Measurements from ENCODE around the gene CEP112. TPM values are rescaled to one million over a fixed set of nuclear protein-coding genes. Genes with fewer than 3 reads are reported as not detected.

Gene CEP112
- total and polyA plus RNA-seq, 2 experiments from 2014 or later: 4.0 to 4.3 TPM

DNA sequence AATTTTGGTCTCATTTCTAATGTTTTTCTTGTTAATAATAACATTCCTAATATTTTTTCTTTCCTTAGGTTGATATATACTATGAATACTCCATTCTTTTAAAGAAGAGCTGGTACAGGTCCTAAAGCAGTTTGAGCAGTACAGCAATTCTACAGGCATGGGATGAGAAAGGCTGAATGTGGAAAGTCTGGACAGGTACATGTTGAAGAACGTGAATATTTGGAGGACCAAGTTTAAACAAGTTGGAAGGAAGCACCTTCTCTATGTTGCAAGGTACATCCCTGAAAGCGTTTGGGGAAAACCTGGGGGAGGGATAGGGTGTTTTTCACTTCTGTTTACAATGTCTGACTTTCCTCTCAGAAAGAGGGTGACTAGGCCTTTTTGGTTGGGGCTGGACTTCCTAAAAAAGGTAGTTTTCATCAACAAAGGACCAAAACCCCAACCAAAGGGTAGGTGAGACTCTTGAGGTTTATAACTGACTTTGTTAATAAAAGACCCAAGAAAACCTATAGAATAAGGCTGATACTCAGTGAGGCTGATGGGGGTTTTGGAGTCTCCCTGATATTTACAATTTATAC is 534.6 kb downstream of the CEP112 start:
- H3K27ac Mint-ChIP-seq: no peak overlapping the region
- TF ChIP-seq ZNF114 (CRISPR knock-in tag; IDR thresholded peaks at IDR 0.05) (no peak), CREB1 (CRISPR knock-in tag; IDR thresholded peaks at IDR 0.05; ENCODE audit: low read depth) (no peak), ETS1 (IDR thresholded peaks at IDR 0.05) (no peak), JUNB (IDR thresholded peaks at IDR 0.05; ENCODE audit: unreplicated experiment) (no peak), ZNF331 (CRISPR knock-in tag; IDR thresholded peaks at IDR 0.05; ENCODE audit: low read depth) (no peak), EZH2 (IDR thresholded peaks at IDR 0.05; ENCODE audit: low read depth, unreplicated experiment) (no peak), CTCF (conservative IDR thresholded peaks at IDR 0.05; ENCODE audit: low read depth in 2 of 2) (no peak)
- TF ChIP-seq, protein P1, sequence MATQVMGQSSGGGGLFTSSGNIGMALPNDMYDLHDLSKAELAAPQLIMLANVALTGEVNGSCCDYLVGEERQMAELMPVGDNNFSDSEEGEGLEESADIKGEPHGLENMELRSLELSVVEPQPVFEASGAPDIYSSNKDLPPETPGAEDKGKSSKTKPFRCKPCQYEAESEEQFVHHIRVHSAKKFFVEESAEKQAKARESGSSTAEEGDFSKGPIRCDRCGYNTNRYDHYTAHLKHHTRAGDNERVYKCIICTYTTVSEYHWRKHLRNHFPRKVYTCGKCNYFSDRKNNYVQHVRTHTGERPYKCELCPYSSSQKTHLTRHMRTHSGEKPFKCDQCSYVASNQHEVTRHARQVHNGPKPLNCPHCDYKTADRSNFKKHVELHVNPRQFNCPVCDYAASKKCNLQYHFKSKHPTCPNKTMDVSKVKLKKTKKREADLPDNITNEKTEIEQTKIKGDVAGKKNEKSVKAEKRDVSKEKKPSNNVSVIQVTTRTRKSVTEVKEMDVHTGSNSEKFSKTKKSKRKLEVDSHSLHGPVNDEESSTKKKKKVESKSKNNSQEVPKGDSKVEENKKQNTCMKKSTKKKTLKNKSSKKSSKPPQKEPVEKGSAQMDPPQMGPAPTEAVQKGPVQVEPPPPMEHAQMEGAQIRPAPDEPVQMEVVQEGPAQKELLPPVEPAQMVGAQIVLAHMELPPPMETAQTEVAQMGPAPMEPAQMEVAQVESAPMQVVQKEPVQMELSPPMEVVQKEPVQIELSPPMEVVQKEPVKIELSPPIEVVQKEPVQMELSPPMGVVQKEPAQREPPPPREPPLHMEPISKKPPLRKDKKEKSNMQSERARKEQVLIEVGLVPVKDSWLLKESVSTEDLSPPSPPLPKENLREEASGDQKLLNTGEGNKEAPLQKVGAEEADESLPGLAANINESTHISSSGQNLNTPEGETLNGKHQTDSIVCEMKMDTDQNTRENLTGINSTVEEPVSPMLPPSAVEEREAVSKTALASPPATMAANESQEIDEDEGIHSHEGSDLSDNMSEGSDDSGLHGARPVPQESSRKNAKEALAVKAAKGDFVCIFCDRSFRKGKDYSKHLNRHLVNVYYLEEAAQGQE (IDR thresholded peaks at IDR 0.05; ENCODE audit: unreplicated experiment): no peak
- H3K27me3 Mint-ChIP-seq (ENCODE audit: insufficient read depth, low read depth, poor library complexity): no peaks in the 10 kb centered on the region
- DNase-seq (ENCODE audit: low spot score): no peak
- Histone ChIP-seq H3K4me2 (no peak overlapping the region), H3K27me3 (ENCODE audit: insufficient read depth) (no peaks in the 10 kb centered on the region), H3K36me3 (ENCODE audit: insufficient read depth) (no peaks in the 10 kb centered on the region), H3K79me2 (replicated peaks; ENCODE audit: insufficient read depth) (no peaks in the 10 kb centered on the region), H3K27ac (ENCODE audit: low read depth) (no peak overlapping the region), H3K4me3 (no peak overlapping the region), H3K4me1 (ENCODE audit: insufficient read depth) (peaks cover 10% of the 10 kb centered on the region; the same call in 1 of the 2 replicates), H2AFZ (no peak overlapping the region), H3K9me2 (ENCODE audit: insufficient read depth) (0 out of 2 replicates have a peak, but pooled peaks cover 7% of the 10 kb centered on the region), H3F3A (replicated peaks; ENCODE audit: low read depth) (no peaks in the 10 kb centered on the region), H4K20me1 (replicated peaks; ENCODE audit: insufficient read depth) (no peaks in the 10 kb centered on the region)
- H3K4me3 Mint-ChIP-seq: no peak overlapping the region
- no peaks in the 10 kb centered on the region for H3K36me3 Mint-ChIP-seq (ENCODE audit: low read depth)
- peaks cover 10% of the 10 kb centered on the region; the same call in 2 of the 3 replicates for H3K4me1 Mint-ChIP-seq
- ATAC-seq: no peak
- H3K9me3 Mint-ChIP-seq: no peaks in the 10 kb centered on the region; the same call in 2 of the 3 replicates
